Mucosa of stomach (tissue), 1 donor: Measurements from ENCODE around the gene MAPRE3.

Experiments used
- H3K27me3 ChIP-seq: one replicate; pipeline ENCODE4 v1.7.0; 2013; ENCODE audit warnings: mild to moderate bottlenecking, low read length; ENCODE audit not compliant: control insufficient read depth, insufficient read depth
- H3K36me3 ChIP-seq: one replicate; pipeline ENCODE4 v1.7.0; 2013; ENCODE audit warnings: low read length; ENCODE audit not compliant: control insufficient read depth, insufficient read depth
- H3K4me1 ChIP-seq: one replicate; pipeline ENCODE4 v1.7.0; 2013; ENCODE audit warnings: mild to moderate bottlenecking, low read length; ENCODE audit not compliant: control insufficient read depth, insufficient read depth
- H3K4me3 ChIP-seq: one replicate; pipeline ENCODE4 v1.7.0; 2013; ENCODE audit warnings: low read length
- H3K9ac ChIP-seq: one replicate; pipeline ENCODE4 v1.7.0; 2013; ENCODE audit warnings: mild to moderate bottlenecking, low read length, moderate library complexity
- H3K9me3 ChIP-seq: one replicate; pipeline ENCODE4 v1.7.0; 2013; ENCODE audit warnings: mild to moderate bottlenecking, low read length, moderate library complexity; ENCODE audit not compliant: control insufficient read depth
- donor health status: Pancreatic carcinoma.

MAPRE3 gene

GRCh38 chr2:27039871-27040270 is 69.4 kb downstream of the MAPRE3 start:
- Histone ChIP-seq H3K27me3 (no peaks in the 10 kb centered on the region), H3K9ac (no peak overlapping the region), H3K9me3 (no peaks in the 10 kb centered on the region), H3K4me1 (peaks cover 2% of the 10 kb centered on the region), H3K36me3 (peaks cover 31% of the 10 kb centered on the region), H3K4me3 (no peak overlapping the region)

- no peaks in the 10 kb centered on the region for H3K27me3 ChIP-seq
- H3K9me3 ChIP-seq: no peaks in the 10 kb centered on the region
- no peak overlapping the region for H3K4me3 ChIP-seq
- H3K9ac ChIP-seq: no peak overlapping the region
- H3K4me1 ChIP-seq: no peaks in the 10 kb centered on the region
- H3K36me3 ChIP-seq: peaks cover 29% of the 10 kb centered on the region
These were observed 69.8 kb downstream of the MAPRE3 start for GRCh38 chr2:27040282-27040681.

GRCh38 chr2:27041752-27042151 is 71.3 kb downstream of the MAPRE3 start:
- Histone ChIP-seq H3K4me1 (no peaks in the 10 kb centered on the region), H3K9ac (no peak overlapping the region), H3K4me3 (no peak overlapping the region), H3K27me3 (no peaks in the 10 kb centered on the region), H3K9me3 (no peaks in the 10 kb centered on the region), H3K36me3 (peaks cover 16% of the 10 kb centered on the region)

- Histone ChIP-seq H3K4me1 (no peaks in the 10 kb centered on the region), H3K27me3 (no peaks in the 10 kb centered on the region), H3K36me3 (peaks cover 12% of the 10 kb centered on the region), H3K4me3 (no peak overlapping the region), H3K9me3 (no peaks in the 10 kb centered on the region), H3K9ac (no peak overlapping the region)
These were observed 71.8 kb downstream of the MAPRE3 start for GRCh38 chr2:27042159-27042661.

- Histone ChIP-seq H3K9me3 (no peaks in the 10 kb centered on the region), H3K27me3 (no peaks in the 10 kb centered on the region), H3K4me3 (no peak overlapping the region), H3K9ac (no peak overlapping the region), H3K4me1 (no peaks in the 10 kb centered on the region), H3K36me3 (peaks cover 5% of the 10 kb centered on the region)
These were observed 72.7 kb downstream of the MAPRE3 start for GRCh38 chr2:27042985-27043634.

GRCh38 chr2:27049422-27050280 is 79.2 kb downstream of the MAPRE3 start:
- peaks cover 13% of the 10 kb centered on the region for H3K4me1 ChIP-seq
- no peaks in the 10 kb centered on the region for H3K27me3 ChIP-seq
- peak overlapping the region; percentile 62 for H3K9ac ChIP-seq
- H3K9me3 ChIP-seq: no peaks in the 10 kb centered on the region
- H3K4me3 ChIP-seq: peak overlapping the region; percentile 83
- H3K36me3 ChIP-seq: no peaks in the 10 kb centered on the region

GRCh38 chr2:27050281-27050995 is 80.0 kb downstream of the MAPRE3 start:
- Histone ChIP-seq H3K27me3 (no peaks in the 10 kb centered on the region), H3K4me1 (peaks cover 13% of the 10 kb centered on the region), H3K4me3 (peak overlapping the region; percentile 83), H3K9ac (peak overlapping the region; percentile 83), H3K9me3 (no peaks in the 10 kb centered on the region), H3K36me3 (peaks cover 3% of the 10 kb centered on the region)

- H3K9me3 ChIP-seq: no peaks in the 10 kb centered on the region
- no peaks in the 10 kb centered on the region for H3K27me3 ChIP-seq
- peak within 1 kb of the TSS; percentile 83 for H3K4me3 ChIP-seq
- H3K4me1 ChIP-seq: peaks cover 13% of the 10 kb centered on the region
- H3K36me3 ChIP-seq: peaks cover 9% of the 10 kb centered on the region
- peak within 1 kb of the TSS; percentile 83 for H3K9ac ChIP-seq
These were observed 80.8 kb downstream of the MAPRE3 start, which contains the start of gene AGBL5 for GRCh38 chr2:27050996-27051901. Gene AGBL5, plus strand, starts transcription at chr2:27051668. Its CDS starts 1,291 bp downstream, at chr2:27052959.

GRCh38 chr2:27051902-27052645 is 81.6 kb downstream of the MAPRE3 start:
- peak overlapping the region; percentile 83 for H3K9ac ChIP-seq

GRCh38 chr2:27053321-27053720 is 82.9 kb downstream of the MAPRE3 start:
- H3K9me3 ChIP-seq: no peaks in the 10 kb centered on the region
- no peaks in the 10 kb centered on the region for H3K27me3 ChIP-seq
- H3K36me3 ChIP-seq: peaks cover 9% of the 10 kb centered on the region
- H3K4me3 ChIP-seq: no peak overlapping the region
- peaks cover 13% of the 10 kb centered on the region for H3K4me1 ChIP-seq
- H3K9ac ChIP-seq: no peak overlapping the region

More at GRCh38 chr2:27051902-27052645, 81.6 kb downstream of the MAPRE3 start:
- no peaks in the 10 kb centered on the region for H3K27me3 ChIP-seq
- H3K36me3 ChIP-seq: peaks cover 9% of the 10 kb centered on the region
- peak overlapping the region; percentile 83 for H3K4me3 ChIP-seq
- H3K9me3 ChIP-seq: no peaks in the 10 kb centered on the region
- H3K4me1 ChIP-seq: peaks cover 13% of the 10 kb centered on the region
